ENCODE measurements around the gene NUDT14.

NUDT14 gene

DNA sequence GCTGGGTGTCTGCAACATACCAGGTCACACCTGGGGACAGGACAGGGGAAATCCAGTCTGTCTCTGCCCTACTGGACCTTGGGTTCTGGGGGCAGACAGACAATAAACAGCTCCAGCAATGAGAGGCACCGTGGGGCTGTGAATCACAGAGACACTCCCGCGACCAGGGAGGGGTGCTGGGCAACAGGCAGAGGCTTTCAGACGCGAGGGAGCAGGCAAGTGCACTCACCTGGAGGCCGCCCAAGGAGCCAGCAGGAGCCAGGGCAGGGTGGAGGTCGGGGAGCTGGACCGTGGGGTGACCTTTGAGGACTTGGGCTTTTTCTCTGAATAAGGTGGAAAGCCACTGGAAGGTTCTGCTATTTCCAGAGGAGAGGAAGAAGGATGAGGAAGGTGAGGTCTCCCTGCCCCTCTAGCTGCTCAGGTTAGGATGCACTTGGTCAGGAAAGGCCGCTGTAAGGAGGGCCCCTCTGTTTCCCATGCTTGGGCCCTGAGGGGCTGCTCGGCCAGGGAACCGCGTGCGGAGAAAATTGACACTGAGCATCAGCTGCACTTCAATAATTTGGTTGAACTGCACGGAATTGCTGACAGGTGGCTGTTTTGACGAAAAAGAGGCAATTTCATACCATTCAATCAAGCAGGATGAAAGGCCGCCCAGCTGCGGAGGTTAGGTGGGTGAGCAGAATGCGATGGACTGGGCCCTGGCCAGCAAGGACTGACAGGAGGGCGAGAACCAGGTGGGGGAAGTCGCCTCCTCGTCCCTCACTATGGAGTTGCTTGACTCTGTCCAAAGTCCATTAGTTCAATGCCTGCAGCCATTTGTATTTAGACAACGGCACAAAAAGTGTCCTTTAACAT lies 54.8 kb downstream of the NUDT14 start:
- no peak for DNase-seq

- no peak for DNase-seq
These were observed 56.3 kb downstream of the NUDT14 start for GRCh38 chr14:105124823-105125222.

GRCh38 chr14:105123981-105124765 lies 56.9 kb downstream of the NUDT14 start:
- DNase-seq, result no peak

DNA sequence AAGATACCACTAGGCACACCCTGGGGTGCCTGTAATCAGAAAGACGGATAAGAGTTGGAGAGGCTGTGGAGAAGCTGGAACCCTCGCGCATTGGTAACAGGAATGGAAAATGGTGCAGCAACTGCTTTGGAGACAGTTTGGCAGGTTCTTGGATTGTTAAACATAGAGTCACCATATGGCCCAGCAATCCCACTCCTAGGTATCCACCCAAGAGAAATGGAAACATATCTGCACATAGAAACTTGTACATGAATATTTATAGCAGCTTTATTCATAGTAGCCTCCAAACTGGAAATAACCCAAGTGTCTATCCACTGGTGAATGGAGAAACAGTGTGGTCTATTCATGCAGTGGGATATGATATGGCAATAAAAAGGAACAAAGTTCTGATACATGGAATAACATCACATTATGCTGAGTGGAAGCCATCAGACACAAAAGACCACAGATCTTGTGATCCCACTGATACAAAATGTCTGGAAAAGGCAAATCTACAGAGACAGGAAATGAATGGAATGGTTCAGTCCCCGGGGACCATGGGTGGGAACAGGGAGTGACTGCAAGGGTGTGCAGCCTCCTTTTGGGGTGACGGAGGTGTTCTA lies 57.9 kb downstream of the NUDT14 start:
- DNase-seq, result no peak
